Spinal cord (tissue), 10 donors: ENCODE data around the gene STIMATE. TPM values are rescaled to one million over a fixed set of nuclear protein-coding genes. Genes with fewer than 3 reads are reported as not detected.

Experiments used
- DNase-seq, 6 donors: peaks; one replicate each; pipeline versions ENCODE4 v3.0.0 to v3.0.0-alpha.2; 2013 to 2015; ENCODE audit warnings: low spot score in 6 of 6, low read depth in 4 of 6
- H3K27ac ChIP-seq: one replicate; pipeline ENCODE4 v1.5.1; 2013; ENCODE audit warnings: low read depth, low read length, control low read depth
- H3K27me3 ChIP-seq: one replicate; pipeline ENCODE4 v1.6.1; 2013; ENCODE audit warnings: low read length; ENCODE audit not compliant: control insufficient read depth, insufficient read depth
- H3K36me3 ChIP-seq: one replicate; pipeline ENCODE4 v1.6.1; 2013; ENCODE audit warnings: low read length; ENCODE audit not compliant: control insufficient read depth, insufficient read depth
- H3K4me1 ChIP-seq: one replicate; pipeline ENCODE4 v1.6.1; 2013; ENCODE audit warnings: low read length; ENCODE audit not compliant: control insufficient read depth, insufficient read depth
- H3K4me3 ChIP-seq: one replicate; pipeline ENCODE4 v1.5.1; 2013; ENCODE audit warnings: low read depth, low read length, control low read depth
- H3K9me3 ChIP-seq: one replicate; pipeline ENCODE4 v1.6.1; 2013; ENCODE audit warnings: low read length; ENCODE audit not compliant: control insufficient read depth, insufficient read depth
- WGBS: methylation state at CpG from one replicate; pipeline ENCODE4 v1.1.5; 2013; ENCODE audit warnings: missing lambda C conversion rate; ENCODE audit not compliant: insufficient coverage; 5-methylcytosine and 5-hydroxymethylcytosine counted together
- polyA plus RNA-seq, 2 donors: library from polyadenylated mRNA; unstranded; fragments of 120-200 nt; gene quantifications; one replicate each; pipeline ENCODE4 v1.2.1, GENCODE V29; 2013; ENCODE audit not compliant: insufficient read length in 2 of 2
- total RNA-seq, 2 donors: library from RNA; depleted of rRNA in 1 of 2; stranded (reverse); fragments of 120-200 nt in 1 of 2; fragments of >200 nt in 1 of 2; gene quantifications; one replicate each; pipeline versions ENCODE4 v1.2.3 to v1.2.4, GENCODE V29; 2013 to 2014
- donor health status: healthy.

Gene STIMATE
- total and polyA plus RNA-seq, 4 donors = 16.3 to 65.6 (median 22.2) TPM

DNA sequence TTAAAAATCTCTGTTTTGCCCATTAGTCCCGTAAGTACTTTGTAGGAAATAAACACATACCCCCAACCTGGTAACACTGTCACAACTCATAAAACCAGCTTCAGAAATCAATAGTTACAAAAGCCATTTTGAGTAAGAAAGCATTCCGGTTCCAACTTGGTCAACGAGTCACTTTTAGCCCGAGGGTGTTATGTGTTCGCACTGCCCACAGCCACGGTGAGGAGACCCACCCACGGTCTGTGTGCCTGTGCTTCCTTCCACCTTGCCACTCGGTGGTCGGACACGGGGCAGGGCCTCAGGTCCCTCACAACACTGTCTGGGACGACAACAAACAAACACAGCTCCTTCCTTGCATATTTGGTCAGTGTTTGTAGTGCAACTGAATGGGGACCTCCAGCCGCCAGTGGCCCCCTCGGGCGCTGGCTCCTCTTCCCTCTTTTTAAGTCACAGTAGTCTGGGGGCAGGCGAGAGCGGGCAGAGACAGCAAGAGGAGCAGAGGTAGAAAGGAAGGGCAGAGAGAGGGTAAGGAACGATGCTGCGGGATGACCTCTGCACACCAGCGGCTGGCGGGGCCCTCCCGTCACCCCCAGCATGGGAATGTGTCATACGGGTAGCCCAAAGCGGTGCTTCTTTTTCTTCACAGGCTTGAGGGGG lies 57.3 kb downstream of the STIMATE start:
- no peak overlapping the region for H3K27ac ChIP-seq
- H3K27me3 ChIP-seq = no peaks in the 10 kb centered on the region
- peaks cover 36% of the 10 kb centered on the region for H3K4me1 ChIP-seq
- H3K4me3 ChIP-seq = no peak overlapping the region
- peaks cover 79% of the 10 kb centered on the region for H3K36me3 ChIP-seq
- no peak for DNase-seq
- 82% methylated on average over 13 of the region's 23 CpGs for WGBS
- H3K9me3 ChIP-seq = no peaks in the 10 kb centered on the region

DNA sequence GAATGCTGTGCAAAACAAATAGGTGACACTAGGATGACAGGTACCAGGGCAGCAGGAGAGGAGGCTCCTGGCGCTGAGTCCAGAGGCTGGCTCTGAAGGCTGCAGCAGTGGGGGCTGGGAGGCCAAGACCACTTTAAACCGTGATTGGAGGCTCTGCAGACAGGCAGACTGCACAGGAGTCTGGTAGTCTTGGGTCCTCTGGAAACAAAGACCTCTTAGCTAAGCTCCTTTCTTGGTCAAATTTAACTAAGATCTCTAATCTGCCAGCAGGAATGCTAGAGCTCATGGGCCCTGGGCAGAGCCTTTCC lies 58.1 kb downstream of the STIMATE start:
- Histone ChIP-seq H3K27ac (no peak overlapping the region), H3K36me3 (peaks cover 84% of the 10 kb centered on the region)

GRCh38 chr3:52838561-52839267 lies 58.6 kb downstream of the STIMATE start:
- Histone ChIP-seq H3K36me3 (peaks cover 84% of the 10 kb centered on the region), H3K4me1 (peaks cover 37% of the 10 kb centered on the region), H3K27ac (no peak overlapping the region), H3K9me3 (no peaks in the 10 kb centered on the region), H3K27me3 (no peaks in the 10 kb centered on the region), H3K4me3 (no peak overlapping the region)
- no peak for DNase-seq
- 92% methylated on average over 6 of the region's 8 CpGs for WGBS

More for the DNA sequence above, 58.1 kb downstream of the STIMATE start:
- 76% methylated on average over 2 of the region's 2 CpGs for WGBS
- DNase-seq = no peak
- no peaks in the 10 kb centered on the region for H3K9me3 ChIP-seq
- H3K4me1 ChIP-seq = peaks cover 41% of the 10 kb centered on the region
- no peak overlapping the region for H3K4me3 ChIP-seq
- H3K27me3 ChIP-seq = no peaks in the 10 kb centered on the region

DNA sequence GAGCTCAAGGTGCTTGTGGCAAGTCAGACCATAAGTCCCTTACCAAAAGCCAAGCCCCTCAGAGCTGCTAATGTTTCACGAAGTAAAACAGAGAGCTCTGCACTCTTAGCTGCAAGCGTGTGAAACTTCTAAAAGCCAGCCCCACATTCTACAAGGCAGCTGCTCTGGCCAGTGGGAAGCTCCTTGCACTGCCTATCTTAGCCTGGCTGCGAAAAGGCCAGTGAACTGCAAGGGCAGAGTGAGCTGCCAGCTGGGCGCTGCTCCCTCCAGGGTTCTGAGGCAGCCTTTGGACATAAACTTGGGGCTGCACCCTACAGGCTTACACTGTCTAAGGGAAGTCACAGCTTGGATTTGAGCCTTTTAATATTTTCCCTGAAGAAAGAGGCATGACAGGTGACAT lies 60.4 kb downstream of the STIMATE start:
- peaks cover 77% of the 10 kb centered on the region for H3K36me3 ChIP-seq
- H3K9me3 ChIP-seq = no peaks in the 10 kb centered on the region
- H3K4me3 ChIP-seq = no peak overlapping the region
- DNase-seq = no peak
- H3K27ac ChIP-seq = no peak overlapping the region
- H3K4me1 ChIP-seq = peaks cover 31% of the 10 kb centered on the region
- WGBS = 98% methylated on average over 4 of the region's 4 CpGs
- H3K27me3 ChIP-seq = no peaks in the 10 kb centered on the region

GRCh38 chr3:52836471-52836845 lies 60.9 kb downstream of the STIMATE start:
- Histone ChIP-seq H3K27ac (no peak overlapping the region), H3K27me3 (no peaks in the 10 kb centered on the region), H3K4me3 (no peak overlapping the region), H3K9me3 (no peaks in the 10 kb centered on the region), H3K36me3 (peaks cover 76% of the 10 kb centered on the region), H3K4me1 (peaks cover 31% of the 10 kb centered on the region)
- no peak for DNase-seq
- 96% methylated on average over 4 of the region's 5 CpGs for WGBS

DNA sequence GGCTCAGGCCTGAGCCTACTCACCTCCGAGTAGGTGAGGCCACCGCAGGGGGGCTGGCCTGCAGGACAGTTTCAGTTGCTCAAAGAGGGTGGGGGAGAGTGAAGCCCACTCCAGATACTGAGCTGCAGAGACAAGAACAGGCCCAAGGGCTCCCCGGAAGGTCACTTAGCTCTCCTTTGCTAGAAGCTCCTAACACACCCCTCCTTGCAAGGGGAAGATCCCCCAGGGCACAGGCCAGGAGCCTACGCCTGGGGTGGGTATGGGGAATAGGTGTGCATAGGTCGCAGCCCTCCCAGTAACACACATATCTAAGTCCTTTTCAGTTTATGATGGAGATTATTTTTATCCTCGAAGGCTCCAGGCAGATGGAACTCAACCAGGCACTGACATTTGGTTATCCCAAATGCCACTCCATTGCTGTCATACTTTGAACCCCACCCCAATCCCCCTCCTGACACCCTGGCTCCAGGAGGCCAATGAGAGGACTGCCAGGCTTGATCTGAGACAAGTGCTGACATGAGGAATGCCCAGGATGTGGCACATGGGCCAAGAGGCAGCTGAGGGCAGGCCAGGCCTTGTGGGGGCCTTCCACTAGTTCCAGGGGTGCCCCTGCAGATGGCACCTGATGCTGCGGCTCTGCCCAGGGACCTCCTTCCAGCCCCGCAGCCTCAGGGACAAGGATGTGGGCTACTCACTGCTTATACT lies 61.4 kb downstream of the STIMATE start:
- Histone ChIP-seq H3K36me3 (peaks cover 73% of the 10 kb centered on the region), H3K4me3 (no peak overlapping the region), H3K27me3 (no peaks in the 10 kb centered on the region), H3K9me3 (no peaks in the 10 kb centered on the region), H3K27ac (no peak overlapping the region), H3K4me1 (peaks cover 30% of the 10 kb centered on the region)
- 86% methylated on average over 6 of the region's 8 CpGs for WGBS
- DNase-seq = no peak

GRCh38 chr3:52834871-52835501 lies 62.4 kb downstream of the STIMATE start, which contains the start of gene MUSTN1:
Gene MUSTN1 (minus strand): TSS chr3:52835019. CDS start chr3:52834948, 71 bp downstream.
- H3K27ac ChIP-seq = no peak within 1 kb of the TSS
- H3K4me1 ChIP-seq = peaks cover 30% of the 10 kb centered on the region
- 20% methylated on average over 9 of the region's 11 CpGs for WGBS
- peak in 2 of 6 donors; percentile 10 to 65 for DNase-seq
- no peaks in the 10 kb centered on the region for H3K27me3 ChIP-seq
- H3K9me3 ChIP-seq = no peaks in the 10 kb centered on the region
- peaks cover 68% of the 10 kb centered on the region for H3K36me3 ChIP-seq
- peak within 1 kb of the TSS; percentile 16 for H3K4me3 ChIP-seq

DNA sequence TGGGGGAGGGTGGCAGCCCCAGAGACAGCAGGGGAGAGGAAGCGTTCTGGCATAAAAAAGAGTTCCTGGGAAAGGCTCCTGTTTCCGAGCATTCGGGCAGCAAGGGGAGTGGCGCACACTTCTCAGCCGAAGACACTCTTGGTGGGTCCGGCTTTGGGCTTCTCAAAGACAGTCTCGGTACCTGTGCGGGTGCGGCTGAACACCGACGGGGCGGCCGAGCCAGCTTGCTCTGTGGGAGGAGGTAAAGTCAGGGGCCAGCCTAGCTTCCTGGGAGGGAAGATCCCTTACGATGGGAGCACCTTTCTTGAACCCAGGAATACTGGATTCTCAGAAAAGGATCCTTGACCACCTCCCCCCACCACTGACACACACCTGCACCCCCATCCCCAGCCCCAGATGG lies 64.1 kb downstream of the STIMATE start:
- no peak for DNase-seq
- no peaks in the 10 kb centered on the region for H3K9me3 ChIP-seq
- peaks cover 30% of the 10 kb centered on the region for H3K4me1 ChIP-seq
- peaks cover 61% of the 10 kb centered on the region for H3K36me3 ChIP-seq
- H3K4me3 ChIP-seq = no peak overlapping the region
- 93% methylated on average over 13 of the region's 14 CpGs for whole genome bisulfite sequencing
- no peaks in the 10 kb centered on the region for H3K27me3 ChIP-seq
- H3K27ac ChIP-seq = no peak overlapping the region

GRCh38 chr3:52831500-52832301 lies 65.6 kb downstream of the STIMATE start:
- Histone ChIP-seq H3K27ac (no peak overlapping the region), H3K27me3 (no peaks in the 10 kb centered on the region), H3K4me3 (no peak overlapping the region), H3K36me3 (peaks cover 60% of the 10 kb centered on the region), H3K9me3 (no peaks in the 10 kb centered on the region), H3K4me1 (peaks cover 30% of the 10 kb centered on the region)
- 60% methylated on average over 19 of the region's 21 CpGs for WGBS
- DNase-seq = peak in 1 of 6 donors; percentile 9
